ENCODE measurements around the gene TFEB.

GRCh38 chr6:41641352-41641925, 94.0 kb downstream of the TFEB start:
- TF ChIP-seq CTCF (IDR thresholded peaks at IDR 0.05; ENCODE audit: low read depth, low read length, missing input control) (no peak), RAD21 (IDR thresholded peaks at IDR 0.05) (no peak), ZBTB33 (IDR thresholded peaks at IDR 0.05) (no peak), REST (IDR thresholded peaks at IDR 0.05) (no peak), GABPA (IDR thresholded peaks at IDR 0.05 in 1 of 2, conservative IDR thresholded peaks at IDR 0.05 in 1 of 2) (no peak), HNF4G (IDR thresholded peaks at IDR 0.05) (no peak), RXRA (IDR thresholded peaks at IDR 0.05) (no peak)

All from liver (tissue), 3 donors.